Liver (tissue), 9 donors: Measurements from ENCODE around the gene ETFDH. TPM values are rescaled to one million over a fixed set of nuclear protein-coding genes. Genes with fewer than 3 reads are reported as not detected.

Experiments
- DNase-seq: peaks from one replicate; pipeline ENCODE4 v3.0.0-alpha.2; 2017; ENCODE audit warnings: low spot score
- H3K27ac ChIP-seq, 2 donors: one replicate each; pipeline ENCODE4 v1.7.0; 2013; ENCODE audit warnings: inconsistent platforms in 2 of 2, low read length in 2 of 2, control low read depth in 1 of 2, low read depth in 1 of 2, mild to moderate bottlenecking in 1 of 2
- H3K27me3 ChIP-seq, 4 donors: one replicate each; pipeline versions ENCODE4 v1.6.1 to v1.7.0; 2013; ENCODE audit warnings: low read length in 3 of 4, inconsistent platforms in 1 of 4, mild to moderate bottlenecking in 1 of 4, moderate library complexity in 1 of 4; ENCODE audit not compliant: control insufficient read depth in 4 of 4, insufficient read depth in 4 of 4
- H3K36me3 ChIP-seq, 4 donors: one replicate each; pipeline versions ENCODE4 v1.6.1 to v1.7.0; 2013; ENCODE audit warnings: low read length in 3 of 4, mild to moderate bottlenecking in 3 of 4, low read depth in 1 of 4, moderate library complexity in 1 of 4; ENCODE audit not compliant: control insufficient read depth in 4 of 4, insufficient read depth in 3 of 4
- H3K4me1 ChIP-seq, 4 donors: one replicate each; pipeline versions ENCODE4 v1.6.1 to v1.7.0; 2013; ENCODE audit warnings: low read length in 3 of 4, mild to moderate bottlenecking in 3 of 4, moderate library complexity in 1 of 4; ENCODE audit not compliant: control insufficient read depth in 4 of 4, insufficient read depth in 4 of 4
- H3K4me3 ChIP-seq, 3 donors: one replicate each; pipeline versions ENCODE4 v1.6.1 to v1.7.0; 2013; ENCODE audit warnings: low read length in 3 of 3, control low read depth in 1 of 3, low read depth in 1 of 3, mild to moderate bottlenecking in 1 of 3
- H3K9ac ChIP-seq, 2 donors: one replicate each; pipeline ENCODE4 v1.7.0; 2013; ENCODE audit warnings: low read length in 2 of 2, mild to moderate bottlenecking in 2 of 2, moderate library complexity in 2 of 2, control low read depth in 1 of 2, low read depth in 1 of 2
- H3K9me3 ChIP-seq, 4 donors: one replicate each; pipeline versions ENCODE4 v1.6.1 to v1.7.0; 2013; ENCODE audit warnings: low read length in 3 of 4; ENCODE audit not compliant: control insufficient read depth in 4 of 4
- ATF3 ChIP-seq: IDR thresholded peaks from 2 replicates; pipeline ENCODE4 v1.6.1; 2016; ENCODE audit warnings: antibody characterized with exemption
- CTCF ChIP-seq: fragments of 150-350 bp; IDR thresholded peaks from 2 replicates; pipeline ENCODE4 v1.5.1; 2017; ENCODE audit warnings: improper control_type of control experiment, low read depth, low read length; ENCODE audit not compliant: missing input control
- EGR1 ChIP-seq, 2 donors: IDR thresholded peaks; 2 replicates each; pipeline ENCODE4 v1.6.1; 2016 to 2018; ENCODE audit warnings: antibody characterized with exemption in 2 of 2, low read depth in 2 of 2
- FOXA1 ChIP-seq: IDR thresholded peaks from 2 replicates; pipeline ENCODE4 v1.6.1; 2016; ENCODE audit warnings: antibody characterized with exemption
- GABPA ChIP-seq, 2 donors: IDR thresholded peaks in 1 of 2; conservative IDR thresholded peaks in 1 of 2; 2 replicates each; pipeline ENCODE4 v1.6.1; 2016; ENCODE audit warnings: antibody characterized with exemption in 2 of 2, mild to moderate bottlenecking in 1 of 2, moderate library complexity in 1 of 2
- HNF4A ChIP-seq, 2 donors: conservative IDR thresholded peaks; 2 replicates each; pipeline ENCODE4 v1.6.1; 2016; ENCODE audit warnings: antibody characterized with exemption in 2 of 2, mild to moderate bottlenecking in 2 of 2
- HNF4G ChIP-seq: IDR thresholded peaks from 2 replicates; pipeline ENCODE4 v1.6.1; 2016; ENCODE audit warnings: antibody characterized with exemption
- JUND ChIP-seq, 2 donors: IDR thresholded peaks; 2 replicates each; pipeline ENCODE4 v1.6.1; 2016; ENCODE audit warnings: antibody characterized with exemption in 2 of 2
- MAX ChIP-seq: IDR thresholded peaks from 2 replicates; pipeline ENCODE4 v1.6.1; 2016; ENCODE audit warnings: antibody characterized with exemption
- NR2F2 ChIP-seq: IDR thresholded peaks from 2 replicates; pipeline ENCODE4 v1.6.1; 2016; ENCODE audit warnings: antibody characterized with exemption
- RAD21 ChIP-seq, 2 donors: IDR thresholded peaks; 2 replicates each; pipeline ENCODE4 v1.6.1; 2016; ENCODE audit warnings: antibody characterized with exemption in 2 of 2, mild to moderate bottlenecking in 2 of 2
- SP1 ChIP-seq: IDR thresholded peaks from 2 replicates; pipeline ENCODE4 v1.6.1; 2018; ENCODE audit warnings: antibody characterized with exemption, mild to moderate bottlenecking
- TAF1 ChIP-seq: conservative IDR thresholded peaks from 2 replicates; pipeline ENCODE4 v1.6.1; 2016; ENCODE audit warnings: antibody characterized with exemption, mild to moderate bottlenecking
- YY1 ChIP-seq: IDR thresholded peaks from 2 replicates; pipeline ENCODE4 v1.6.1; 2016; ENCODE audit warnings: antibody characterized with exemption, mild to moderate bottlenecking
- ZBTB33 ChIP-seq: IDR thresholded peaks from 2 replicates; pipeline ENCODE4 v1.6.1; 2016; ENCODE audit warnings: antibody characterized with exemption
- WGBS: extraction: QIAGEN DNeasy Blood & Tissue Kit; methylation state at CpG from one replicate; pipeline ENCODE4 v1.1.7; 2013; 5-methylcytosine and 5-hydroxymethylcytosine counted together
- polyA plus RNA-seq, 2 donors: library from polyadenylated mRNA; stranded (reverse) in 1 of 2; unstranded in 1 of 2; fragments of 200-250 nt in 1 of 2; fragments of >200 nt in 1 of 2; fragmentation: Nextera tagmentation in 1 of 2; extraction: Ambion mirVana in 1 of 2; gene quantifications; one replicate each; pipeline versions ENCODE4 v1.2.1 to v1.2.3, GENCODE V29; 2013 to 2015
- total RNA-seq, 2 donors: library from RNA; depleted of rRNA; stranded (reverse); fragments of >200 nt; gene quantifications; one replicate each; pipeline ENCODE4 v1.2.3, GENCODE V29; 2014
- donor health status: healthy.
- donor health status: healthy.
- donor health status: healthy.
- donor health status: healthy.
- donor health status: healthy.

The ETFDH gene
- total and polyA plus RNA-seq, 4 donors = 40.7 to 151 (median 117) TPM

- DNase-seq = no peak
- TF ChIP-seq YY1 (no peak), NR2F2 (no peak), ZBTB33 (no peak), SP1 (no peak), CTCF (no peak), JUND (IDR thresholded peaks at IDR 0.05) (no peak), FOXA1 (no peak), GABPA (IDR thresholded peaks at IDR 0.05 in 1 of 2, conservative IDR thresholded peaks at IDR 0.05 in 1 of 2) (no peak), RAD21 (IDR thresholded peaks at IDR 0.05) (no peak), ATF3 (no peak), HNF4G (no peak), TAF1 (no peak), MAX (no peak), HNF4A (conservative IDR thresholded peaks at IDR 0.05) (no peak), EGR1 (IDR thresholded peaks at IDR 0.05; ENCODE audit: low read depth in 2 of 2) (no peak)
- no peaks in the 10 kb centered on the region for H3K27me3 ChIP-seq
- no peaks in the 10 kb centered on the region for H3K9me3 ChIP-seq
- no peaks in the 10 kb centered on the region for H3K4me1 ChIP-seq
- no peak overlapping the region for H3K4me3 ChIP-seq
- no peak overlapping the region for H3K27ac ChIP-seq
- H3K36me3 ChIP-seq = no peaks in the 10 kb centered on the region
- H3K9ac ChIP-seq = no peak overlapping the region
- WGBS = 98% methylated on average over 18 of the region's 18 CpGs
Measured at GRCh38 chr4:158664806-158665205, 7.3 kb upstream of the ETFDH start.

GRCh38 chr4:158666892-158667291, 5.2 kb upstream of the ETFDH start:
- TF ChIP-seq NR2F2 (no peak), MAX (no peak), SP1 (no peak), ATF3 (no peak), CTCF (no peak), RAD21 (IDR thresholded peaks at IDR 0.05) (no peak), GABPA (IDR thresholded peaks at IDR 0.05 in 1 of 2, conservative IDR thresholded peaks at IDR 0.05 in 1 of 2) (no peak), HNF4A (conservative IDR thresholded peaks at IDR 0.05) (no peak), ZBTB33 (no peak), EGR1 (IDR thresholded peaks at IDR 0.05; ENCODE audit: low read depth in 2 of 2) (no peak), TAF1 (no peak)
- H3K27ac ChIP-seq = no peak overlapping the region
- whole genome bisulfite sequencing = 97% methylated on average over 2 of the region's 2 CpGs

More at GRCh38 chr4:158666892-158667291, 5.2 kb upstream of the ETFDH start:
- DNase-seq = no peak
- H3K36me3 ChIP-seq = no peaks in the 10 kb centered on the region
- H3K27me3 ChIP-seq = no peaks in the 10 kb centered on the region
- no peak overlapping the region for H3K9ac ChIP-seq
- no peak overlapping the region for H3K4me3 ChIP-seq
- H3K4me1 ChIP-seq = peaks cover 0 to 11% (median 7%) of the 10 kb centered on the region in 4 donors
- no peaks in the 10 kb centered on the region for H3K9me3 ChIP-seq
